Neural progenitor cell (in vitro differentiated cells): ENCODE results near the gene MACROD2. TPM values are rescaled to one million over a fixed set of nuclear protein-coding genes. Genes with fewer than 3 reads are reported as not detected.

Experiments
- DNase-seq: peaks from one replicate; pipeline ENCODE4 v3.0.0-alpha.2; 2016; ENCODE audit warnings: low spot score
- H2AFZ ChIP-seq: fragments of 200-600 bp; sonication (generic); replicated peaks from 2 replicates; pipeline ENCODE4 v1.6.1; 2016; ENCODE audit warnings: antibody characterized with exemption
- H3F3A ChIP-seq: fragments of 200-600 bp; sonication (generic); 2 replicates; pipeline ENCODE4 v1.6.1; 2016; ENCODE audit warnings: antibody characterized with exemption, low read depth
- H3K27ac ChIP-seq: fragments of 200-600 bp; sonication (generic); 2 replicates; pipeline ENCODE4 v1.5.1; 2016; ENCODE audit warnings: mild to moderate bottlenecking
- H3K27me3 ChIP-seq: fragments of 200-600 bp; sonication (generic); 2 replicates; pipeline ENCODE4 v1.6.1; 2016; ENCODE audit warnings: mild to moderate bottlenecking, moderate library complexity
- H3K36me3 ChIP-seq: fragments of 200-600 bp; sonication (generic); 2 replicates; pipeline ENCODE4 v1.5.1; 2016
- H3K4me1 ChIP-seq: fragments of 200-600 bp; sonication (generic); 2 replicates; pipeline ENCODE4 v1.6.1; 2016; ENCODE audit warnings: mixed run types
- H3K4me2 ChIP-seq: fragments of 200-600 bp; sonication (generic); 2 replicates; pipeline ENCODE4 v1.6.1; 2016
- H3K4me3 ChIP-seq: fragments of 200-600 bp; sonication (generic); 2 replicates; pipeline ENCODE4 v1.5.1; 2016
- H3K79me2 ChIP-seq: fragments of 200-600 bp; sonication (generic); 2 replicates; pipeline ENCODE4 v1.6.1; 2016; ENCODE audit warnings: low read depth
- H3K9ac ChIP-seq: fragments of 200-600 bp; sonication (generic); 2 replicates; pipeline ENCODE4 v1.6.1; 2016
- H3K9me3 ChIP-seq: fragments of 200-600 bp; sonication (generic); 2 replicates; pipeline ENCODE4 v1.5.1; 2016; ENCODE audit warnings: low read depth
- H4K20me1 ChIP-seq: fragments of 200-600 bp; sonication (generic); 2 replicates; pipeline ENCODE4 v1.6.1; 2016; ENCODE audit warnings: low read depth
- H3K27ac Mint-ChIP-seq: 3 replicates; pipeline ENCODE4 v1.8.0; 2021; ENCODE audit warnings: mixed read lengths
- H3K27me3 Mint-ChIP-seq: 2 replicates; pipeline ENCODE4 v1.8.0; 2022; ENCODE audit warnings: low read depth, mild to moderate bottlenecking, inconsistent platforms, moderate library complexity, mixed read lengths; ENCODE audit not compliant: insufficient read depth
- H3K36me3 Mint-ChIP-seq: 3 replicates; pipeline ENCODE4 v1.8.0; 2021; ENCODE audit warnings: mixed read lengths
- H3K4me1 Mint-ChIP-seq: 3 replicates; pipeline ENCODE4 v1.8.0; 2021; ENCODE audit warnings: mixed read lengths
- H3K4me3 Mint-ChIP-seq: 3 replicates; pipeline ENCODE4 v1.8.0; 2021; ENCODE audit warnings: mild to moderate bottlenecking, moderate library complexity, mixed read lengths
- H3K9me3 Mint-ChIP-seq: 3 replicates; pipeline ENCODE4 v1.8.0; 2020; ENCODE audit warnings: mixed read lengths
- CTCF ChIP-seq: fragments of 200-600 bp; sonication (generic); IDR thresholded peaks from 2 replicates; pipeline ENCODE4 v1.5.1; 2017; ENCODE audit warnings: antibody characterized with exemption, mild to moderate bottlenecking
- EZH2 ChIP-seq: fragments of 200-600 bp; sonication (generic); IDR thresholded peaks from 2 replicates; pipeline ENCODE4 v1.6.1; 2017; ENCODE audit warnings: antibody characterized with exemption, mild to moderate bottlenecking, moderate library complexity
- EZH2phosphoT487 ChIP-seq: fragments of 200-600 bp; sonication (generic); IDR thresholded peaks from 2 replicates; pipeline ENCODE4 v1.6.1; 2017; ENCODE audit warnings: antibody characterized with exemption
- total RNA-seq: library from RNA; depleted of rRNA; stranded (reverse); fragments of >200 nt; gene quantifications from 2 replicates; pipeline ENCODE4 v1.2.3, GENCODE V29; 2015; ENCODE audit warnings: low replicate concordance

The MACROD2 gene
- total RNA-seq, 1 donor from 2014 or later: 11.9 TPM

GRCh38 chr20:14729390-14729789, 734.1 kb downstream of the MACROD2 start:
- Histone ChIP-seq H3K9me3 (no peaks in the 10 kb centered on the region), H3K79me2 (no peaks in the 10 kb centered on the region), H3K4me1 (peaks cover 19% of the 10 kb centered on the region), H3K36me3 (no peaks in the 10 kb centered on the region), H3K4me3 (no peak overlapping the region), H2AFZ (no peak overlapping the region), H4K20me1 (no peaks in the 10 kb centered on the region), H3K27ac (no peak overlapping the region), H3K4me2 (no peak overlapping the region), H3K27me3 (no peaks in the 10 kb centered on the region), H3K9ac (no peak overlapping the region), H3F3A (peaks cover 3% of the 10 kb centered on the region)
- no peak overlapping the region for H3K27ac Mint-ChIP-seq
- peaks cover 33% of the 10 kb centered on the region for H3K4me1 Mint-ChIP-seq
- H3K36me3 Mint-ChIP-seq: peaks cover 10% of the 10 kb centered on the region
- TF ChIP-seq CTCF (no peak), EZH2 (no peak), EZH2phosphoT487 (no peak)
- no peaks in the 10 kb centered on the region for H3K27me3 Mint-ChIP-seq
- H3K4me3 Mint-ChIP-seq: no peak overlapping the region
- H3K9me3 Mint-ChIP-seq: peaks cover 17% of the 10 kb centered on the region
- no peak for DNase-seq

GRCh38 chr20:14732343-14732742, 737.0 kb downstream of the MACROD2 start:
- Histone ChIP-seq H3K27me3 (no peaks in the 10 kb centered on the region), H3K27ac (peak overlapping the region; percentile 13), H3K4me1 (peaks cover 11% of the 10 kb centered on the region), H3K9ac (no peak overlapping the region), H3K36me3 (no peaks in the 10 kb centered on the region), H3K9me3 (no peaks in the 10 kb centered on the region), H3K4me3 (no peak overlapping the region), H3K79me2 (no peaks in the 10 kb centered on the region), H4K20me1 (no peaks in the 10 kb centered on the region), H2AFZ (peak overlapping the region; percentile 47), H3F3A (peaks cover 3% of the 10 kb centered on the region), H3K4me2 (no peak overlapping the region)
- peaks cover 19% of the 10 kb centered on the region for H3K9me3 Mint-ChIP-seq
- H3K36me3 Mint-ChIP-seq: peaks cover 6% of the 10 kb centered on the region
- peak overlapping the region; percentile 95 for H3K27ac Mint-ChIP-seq
- H3K4me1 Mint-ChIP-seq: peaks cover 25% of the 10 kb centered on the region
- H3K4me3 Mint-ChIP-seq: no peak overlapping the region
- DNase-seq: no peak
- TF ChIP-seq EZH2: no peak
- no peak for TF ChIP-seq EZH2phosphoT487
- H3K27me3 Mint-ChIP-seq: no peaks in the 10 kb centered on the region

- Histone ChIP-seq H3K4me2 (no peak overlapping the region), H3F3A (peaks cover 3% of the 10 kb centered on the region), H3K9ac (no peak overlapping the region), H3K9me3 (no peaks in the 10 kb centered on the region), H2AFZ (peak overlapping the region; percentile 47), H3K36me3 (no peaks in the 10 kb centered on the region), H4K20me1 (no peaks in the 10 kb centered on the region), H3K27me3 (no peaks in the 10 kb centered on the region), H3K4me3 (no peak overlapping the region), H3K27ac (no peak overlapping the region), H3K4me1 (peaks cover 11% of the 10 kb centered on the region), H3K79me2 (no peaks in the 10 kb centered on the region)
- Mint-ChIP-seq H3K9me3 (peaks cover 22% of the 10 kb centered on the region), H3K4me3 (no peak overlapping the region), H3K27me3 (no peaks in the 10 kb centered on the region), H3K27ac (peak overlapping the region; percentile 95), H3K4me1 (peaks cover 25% of the 10 kb centered on the region), H3K36me3 (peaks cover 6% of the 10 kb centered on the region)
- TF ChIP-seq CTCF (no peak), EZH2 (no peak), EZH2phosphoT487 (no peak)
- DNase-seq: no peak
Observed at GRCh38 chr20:14732996-14733395, 737.7 kb downstream of the MACROD2 start.

- Histone ChIP-seq H3K27ac (no peak overlapping the region), H3K4me3 (no peak overlapping the region), H3K36me3 (no peaks in the 10 kb centered on the region), H3K4me2 (peak overlapping the region; percentile 12), H3K9ac (no peak overlapping the region), H3K9me3 (no peaks in the 10 kb centered on the region), H3F3A (no peaks in the 10 kb centered on the region), H3K4me1 (peaks cover 11% of the 10 kb centered on the region), H2AFZ (no peak overlapping the region), H4K20me1 (no peaks in the 10 kb centered on the region), H3K79me2 (no peaks in the 10 kb centered on the region), H3K27me3 (no peaks in the 10 kb centered on the region)
- no peaks in the 10 kb centered on the region for H3K27me3 Mint-ChIP-seq
- peaks cover 13% of the 10 kb centered on the region for H3K9me3 Mint-ChIP-seq
- TF ChIP-seq CTCF (no peak), EZH2phosphoT487 (no peak), EZH2 (no peak)
- no peak for DNase-seq
- no peak overlapping the region for H3K27ac Mint-ChIP-seq
- H3K36me3 Mint-ChIP-seq: peaks cover 2% of the 10 kb centered on the region
- H3K4me1 Mint-ChIP-seq: peaks cover 7% of the 10 kb centered on the region
- no peak overlapping the region for H3K4me3 Mint-ChIP-seq
Observed at GRCh38 chr20:14740380-14740779, 745.1 kb downstream of the MACROD2 start.
